Measurements from ENCODE around the gene SLC16A3. TPM values are rescaled to one million over a fixed set of nuclear protein-coding genes. Genes with fewer than 3 reads are reported as not detected.
A peak's percentile ranks its signal among the peaks of the same experiment; 100 is the strongest.
"Not testable (repeated sequence)": the region's sequence is repeated elsewhere in the genome, so short reads cannot be mapped to it uniquely, and the experiment has no call there.

SLC16A3 gene
- polyA plus RNA-seq, 1 experiment, result 338 TPM

DNA sequence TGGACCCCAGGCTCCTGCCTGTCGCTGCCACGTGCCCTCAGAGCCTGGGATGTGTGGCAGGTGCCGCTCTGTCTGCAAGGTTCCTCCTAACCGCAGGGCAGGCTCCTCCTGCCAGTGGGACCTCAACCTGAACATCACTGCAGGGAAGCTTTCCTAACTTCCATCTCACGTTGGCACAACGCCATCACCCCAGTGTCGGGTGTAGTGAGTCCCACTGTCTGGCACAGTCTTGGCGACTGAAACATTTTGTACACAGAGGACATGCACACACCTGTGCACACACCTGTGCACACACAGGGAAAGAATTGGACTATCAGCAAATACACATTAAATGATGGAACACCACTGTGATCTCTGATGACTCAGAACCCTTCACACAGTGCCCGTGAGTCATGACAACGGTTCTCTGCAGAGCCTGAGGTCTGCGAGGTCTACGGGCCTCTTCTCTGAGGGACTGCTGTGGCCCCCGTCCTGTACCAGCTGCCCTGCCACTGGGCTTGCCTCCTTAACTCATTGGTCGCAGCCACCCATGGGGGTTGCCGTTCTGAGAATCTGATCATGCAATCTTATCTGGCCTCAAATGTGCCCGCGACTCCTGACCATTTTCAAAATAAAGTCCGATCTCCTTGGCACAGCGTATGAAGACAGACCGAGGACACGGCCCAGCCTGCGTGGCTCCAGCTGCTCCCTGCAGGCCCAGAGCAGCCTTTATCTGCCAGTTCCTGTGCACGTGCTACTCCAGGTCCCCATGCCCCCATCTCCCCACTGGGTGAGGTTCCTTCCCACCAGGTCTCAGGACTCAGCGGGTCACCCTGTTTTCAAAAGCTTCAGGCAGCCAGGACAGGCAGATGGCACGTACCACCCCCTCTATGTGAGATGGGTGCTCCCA is 23.8 kb upstream of the SLC16A3 start:
- H3K36me3 ChIP-seq (ENCODE audit: control insufficient read depth, insufficient read depth, low read length), result peaks cover 4% of the 10 kb centered on the region
- no peak for DNase-seq (ENCODE audit: low read depth)
- H3K27me3 ChIP-seq (ENCODE audit: control insufficient read depth, insufficient read depth, low read length), result no peaks in the 10 kb centered on the region
- no peak overlapping the region for H3K4me3 ChIP-seq (ENCODE audit: low read depth, low read length)
- ChIA-PET CTCF (interaction anchor here (0.8 to 4.2 kb wide), 14 partner anchors 9 to 100 kb away, joined by 3 to 52 read pairs (median 4); partner anchors contain the start of gene SLC16A3), POLR2A (interaction anchor here (0.6 to 0.7 kb wide), 2 partner anchors 24 to 168 kb away, joined by 3 to 6 read pairs; partner anchors contain the start of gene SLC16A3)
- TF ChIP-seq, protein P1, sequence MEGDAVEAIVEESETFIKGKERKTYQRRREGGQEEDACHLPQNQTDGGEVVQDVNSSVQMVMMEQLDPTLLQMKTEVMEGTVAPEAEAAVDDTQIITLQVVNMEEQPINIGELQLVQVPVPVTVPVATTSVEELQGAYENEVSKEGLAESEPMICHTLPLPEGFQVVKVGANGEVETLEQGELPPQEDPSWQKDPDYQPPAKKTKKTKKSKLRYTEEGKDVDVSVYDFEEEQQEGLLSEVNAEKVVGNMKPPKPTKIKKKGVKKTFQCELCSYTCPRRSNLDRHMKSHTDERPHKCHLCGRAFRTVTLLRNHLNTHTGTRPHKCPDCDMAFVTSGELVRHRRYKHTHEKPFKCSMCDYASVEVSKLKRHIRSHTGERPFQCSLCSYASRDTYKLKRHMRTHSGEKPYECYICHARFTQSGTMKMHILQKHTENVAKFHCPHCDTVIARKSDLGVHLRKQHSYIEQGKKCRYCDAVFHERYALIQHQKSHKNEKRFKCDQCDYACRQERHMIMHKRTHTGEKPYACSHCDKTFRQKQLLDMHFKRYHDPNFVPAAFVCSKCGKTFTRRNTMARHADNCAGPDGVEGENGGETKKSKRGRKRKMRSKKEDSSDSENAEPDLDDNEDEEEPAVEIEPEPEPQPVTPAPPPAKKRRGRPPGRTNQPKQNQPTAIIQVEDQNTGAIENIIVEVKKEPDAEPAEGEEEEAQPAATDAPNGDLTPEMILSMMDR (IDR thresholded peaks at IDR 0.05; ENCODE audit: insufficient read depth, low read depth, low read length), result no peak

DNA sequence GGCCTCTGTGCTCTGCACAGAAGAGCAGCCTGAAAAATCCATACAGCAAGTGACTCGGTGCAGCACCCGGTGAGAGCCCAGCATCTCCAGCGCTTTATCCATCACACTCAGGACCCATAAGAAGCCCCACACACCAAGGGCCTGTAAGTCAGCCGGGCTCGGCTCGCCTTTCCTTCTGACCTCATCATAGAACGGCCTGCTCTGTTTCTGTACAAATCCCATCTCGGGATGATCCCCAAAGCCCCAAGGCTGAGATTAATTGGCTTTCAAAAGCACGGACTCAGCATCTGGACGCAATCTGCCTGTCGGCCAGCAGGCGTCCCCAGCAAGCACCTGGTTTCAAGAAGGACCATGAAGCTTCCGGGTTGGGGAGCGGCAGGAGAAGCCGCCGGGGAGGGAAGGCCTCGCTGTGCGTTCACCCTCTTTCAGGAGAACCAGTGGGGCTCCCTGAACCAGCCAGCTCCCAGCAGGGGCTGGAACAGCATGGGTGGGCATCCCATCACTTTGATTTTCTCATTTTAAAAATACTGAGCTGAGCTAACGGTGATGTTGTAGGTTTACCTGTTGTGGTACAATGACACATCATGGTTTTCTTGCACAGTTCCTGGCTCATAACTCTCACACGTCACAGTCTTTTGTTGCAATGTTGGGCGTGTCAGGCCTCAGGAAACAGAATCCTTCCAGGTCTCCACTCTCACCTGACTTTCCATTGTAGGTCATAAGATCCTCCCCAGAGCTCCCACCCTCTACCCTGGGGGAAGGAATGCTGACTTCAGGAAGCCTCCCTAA is 22.9 kb upstream of the SLC16A3 start:
- ChIA-PET CTCF (interaction anchor here (0.7 to 4.2 kb wide), 20 partner anchors 9 to 168 kb away, joined by 3 to 52 read pairs (median 4); partner anchors contain the start of genes DCXR and SLC16A3), POLR2A (interaction anchor here (0.7 kb wide), 1 partner anchor 23 kb away, joined by 3 read pairs; the partner anchor contains the start of gene SLC16A3)
- Histone ChIP-seq H3K27me3 (ENCODE audit: control insufficient read depth, insufficient read depth, low read length) (no peaks in the 10 kb centered on the region), H3K36me3 (ENCODE audit: control insufficient read depth, insufficient read depth, low read length) (peaks cover 4% of the 10 kb centered on the region), H3K4me3 (ENCODE audit: low read depth, low read length) (no peak overlapping the region)
- TF ChIP-seq, protein P1 (IDR thresholded peaks at IDR 0.05; ENCODE audit: insufficient read depth, low read depth, low read length), result peak; percentile 96
- DNase-seq (ENCODE audit: low read depth), result peak; percentile 47

DNA sequence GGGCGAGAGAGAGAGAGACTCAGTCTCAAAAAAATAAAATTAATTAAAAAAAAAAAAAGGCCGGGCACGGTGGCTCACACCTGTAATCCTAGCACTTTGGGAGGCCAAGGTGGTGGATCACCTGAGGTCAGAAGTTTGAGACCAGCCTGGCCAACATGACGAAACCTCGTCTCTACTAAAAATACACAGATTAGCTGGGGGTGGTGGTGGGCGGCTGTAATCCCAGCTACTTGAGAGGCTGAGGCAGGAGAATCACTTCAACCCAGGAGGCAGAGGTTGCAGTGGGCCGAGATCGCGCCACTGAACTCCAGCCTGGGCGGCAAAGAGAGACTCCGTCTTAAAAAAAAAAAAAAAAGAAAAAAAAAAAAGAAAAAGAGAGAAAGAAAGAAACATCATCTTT is 18.2 kb upstream of the SLC16A3 start:
- H3K27me3 ChIP-seq (ENCODE audit: control insufficient read depth, insufficient read depth, low read length); CTCF ChIA-PET; POLR2A ChIA-PET; H3K36me3 ChIP-seq (ENCODE audit: control insufficient read depth, insufficient read depth, low read length); H3K4me3 ChIP-seq (ENCODE audit: low read depth, low read length); DNase-seq (ENCODE audit: low read depth): not testable (repeated sequence)

DNA sequence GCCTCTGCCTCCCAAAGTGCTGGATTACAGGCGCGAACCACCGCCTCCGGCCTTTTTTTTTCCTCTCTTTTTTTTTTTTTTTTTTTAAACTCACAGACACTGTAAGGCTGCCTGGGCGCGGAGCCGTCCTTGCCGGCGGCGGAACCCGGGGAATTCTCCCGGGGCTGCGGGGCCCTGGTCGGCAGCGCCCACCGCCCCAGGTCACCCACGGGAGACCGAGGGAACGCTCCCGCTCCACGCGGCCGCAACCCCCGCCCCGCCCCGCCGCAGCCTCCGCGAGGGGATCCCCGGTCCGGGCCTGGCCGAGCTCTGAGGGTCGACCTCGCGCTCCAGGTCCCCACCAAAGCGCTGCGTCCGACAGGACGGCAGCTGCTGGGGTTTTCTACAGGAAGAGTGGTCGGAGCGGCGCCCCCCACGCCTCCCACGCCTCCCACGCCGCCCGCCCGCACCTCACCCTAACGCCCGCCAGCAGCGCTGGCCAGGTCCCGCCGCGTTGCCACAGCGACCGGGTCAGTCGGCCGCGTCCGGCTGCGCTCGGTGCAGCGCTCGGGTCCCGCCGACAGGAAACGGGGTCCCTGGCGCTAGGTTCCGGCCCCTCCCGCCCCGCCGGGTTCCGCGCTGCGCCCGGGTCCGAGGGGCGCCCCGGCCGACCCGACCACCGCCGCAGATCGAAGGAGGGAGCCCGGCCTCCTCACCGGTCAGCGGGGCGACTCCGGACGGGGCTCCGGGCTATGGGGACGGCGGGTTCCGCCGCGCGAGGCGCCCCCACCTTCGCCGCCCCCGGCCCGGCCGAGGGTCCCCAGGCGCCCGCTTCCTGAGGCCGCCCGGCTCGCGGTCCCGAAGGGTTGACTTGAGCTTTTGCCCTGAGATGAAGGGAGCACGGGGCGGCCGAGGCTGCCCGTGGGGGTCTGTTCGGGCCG is 16.3 kb upstream of the SLC16A3 start, which contains the start of gene CCDC57:
CCDC57 (minus strand) TSS at position 512 of the 920 bp plus-strand sequence. CDS start 10,898 bp downstream, outside the sequence.
- no peaks in the 10 kb centered on the region for H3K36me3 ChIP-seq (ENCODE audit: control insufficient read depth, insufficient read depth, low read length)
- H3K27me3 ChIP-seq (ENCODE audit: control insufficient read depth, insufficient read depth, low read length), result no peaks in the 10 kb centered on the region
- TF ChIP-seq, protein P1 (IDR thresholded peaks at IDR 0.05; ENCODE audit: insufficient read depth, low read depth, low read length), result no peak
- DNase-seq (ENCODE audit: low read depth), result no peak
- ChIA-PET CTCF (interaction anchor here (1.1 to 3.3 kb wide), 2 partner anchors 18 to 30 kb away, joined by 4 to 15 read pairs; no protein-coding TSS in a partner anchor), POLR2A (no interaction called here)
- H3K4me3 ChIP-seq (ENCODE audit: low read depth, low read length), result peak within 1 kb of the TSS; percentile 85
